Measurements from ENCODE around the gene WNT16.

The WNT16 gene

DNA sequence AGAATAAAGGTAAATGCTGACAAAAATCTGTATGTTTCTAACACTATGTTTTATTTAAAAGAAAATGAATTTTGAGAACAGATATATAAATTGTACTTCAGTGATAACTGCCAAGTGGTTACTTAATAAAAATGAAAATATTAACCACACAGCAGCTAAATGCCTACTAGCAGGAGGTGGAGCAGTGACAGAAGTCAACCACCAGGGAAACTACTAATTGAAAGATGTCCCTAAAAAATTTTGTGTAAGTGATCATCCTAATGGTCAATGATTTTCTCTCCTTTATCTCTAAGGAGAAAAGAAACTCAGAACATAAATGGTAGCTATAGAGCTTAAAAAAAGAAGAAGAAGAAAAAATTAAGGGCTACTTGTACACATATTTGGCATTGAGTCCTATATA, 22.9 kb downstream of the WNT16 start:
- no peak for DNase-seq

DNA sequence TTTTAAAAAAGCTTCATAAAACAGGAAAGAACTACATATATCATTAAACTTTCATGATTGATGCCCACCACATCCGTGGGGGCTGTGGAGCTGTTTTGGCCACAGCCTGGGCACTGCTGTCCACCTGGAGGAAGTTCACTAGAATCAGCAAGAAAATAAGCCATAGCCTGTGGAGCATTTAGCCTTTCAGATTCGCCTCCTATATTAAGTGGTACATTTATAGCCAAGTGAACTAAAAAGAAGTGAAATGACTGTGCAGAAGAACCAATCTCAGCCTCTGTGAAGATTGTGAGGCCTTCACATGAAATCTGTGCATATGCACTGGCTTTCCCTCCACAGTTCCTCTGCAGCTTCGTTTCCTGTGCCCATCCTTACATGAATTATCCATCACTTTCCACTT, 23.5 kb downstream of the WNT16 start:
- no peak for DNase-seq

- no peak for DNase-seq
These were observed 26.8 kb downstream of the WNT16 start for GRCh38 chr7:121355574-121355973.

- peak; percentile 14 to 24 for DNase-seq
These were observed 31.8 kb downstream of the WNT16 start for GRCh38 chr7:121360564-121360963.

GRCh38 chr7:121366852-121367431, 38.1 kb downstream of the WNT16 start:
- peak in 1 of 2 donors; percentile 66 for DNase-seq

- no peak for DNase-seq
These were observed 40.7 kb downstream of the WNT16 start for GRCh38 chr7:121369462-121369861.

- no peak for DNase-seq
These were observed 42.6 kb downstream of the WNT16 start for GRCh38 chr7:121371367-121371766.

DNA sequence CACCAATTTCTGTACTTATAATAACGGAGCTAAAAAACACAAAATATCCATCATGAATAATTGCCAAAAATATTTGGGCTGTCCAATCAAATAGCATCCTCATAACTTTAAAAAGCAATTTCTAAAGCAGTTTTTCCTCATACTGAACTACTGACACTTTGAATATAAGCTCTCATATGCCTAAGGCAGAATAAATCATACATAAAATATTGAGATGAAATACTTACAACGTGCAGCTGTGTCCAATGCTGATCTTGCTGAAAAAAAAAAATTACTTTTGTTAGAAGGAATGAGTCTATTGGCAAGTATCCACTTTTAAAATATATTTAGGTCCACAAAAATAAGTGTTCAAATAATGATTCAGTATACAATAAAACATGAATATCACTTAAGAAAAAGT, 43.1 kb downstream of the WNT16 start:
- no peak for DNase-seq

- peak in 1 of 2 donors; percentile 36 for DNase-seq
These were observed 43.7 kb downstream of the WNT16 start for GRCh38 chr7:121372376-121373010.

DNA sequence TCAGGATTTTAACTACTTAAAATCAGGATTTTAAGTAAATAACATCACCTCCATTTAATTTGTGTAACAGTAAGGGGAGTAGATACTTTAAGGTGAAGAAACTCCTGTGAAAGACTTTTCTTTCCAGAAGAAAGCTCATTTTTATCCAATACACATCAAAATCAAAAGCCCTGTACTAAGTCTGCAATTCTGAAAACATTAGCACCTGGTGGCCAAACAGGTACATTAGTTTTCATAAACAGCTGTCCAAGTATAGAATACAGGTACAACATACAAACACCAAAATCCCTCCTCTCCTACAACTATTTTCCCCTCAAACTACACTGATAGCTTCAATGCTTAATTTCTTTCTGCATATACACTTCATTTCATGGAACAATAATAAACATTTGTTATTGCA, 44.4 kb downstream of the WNT16 start:
- no peak for DNase-seq

GRCh38 chr7:121376979-121377378, 48.2 kb downstream of the WNT16 start:
- DNase-seq: no peak

GRCh38 chr7:121379930-121380329, 51.1 kb downstream of the WNT16 start:
- no peak for DNase-seq

DNA sequence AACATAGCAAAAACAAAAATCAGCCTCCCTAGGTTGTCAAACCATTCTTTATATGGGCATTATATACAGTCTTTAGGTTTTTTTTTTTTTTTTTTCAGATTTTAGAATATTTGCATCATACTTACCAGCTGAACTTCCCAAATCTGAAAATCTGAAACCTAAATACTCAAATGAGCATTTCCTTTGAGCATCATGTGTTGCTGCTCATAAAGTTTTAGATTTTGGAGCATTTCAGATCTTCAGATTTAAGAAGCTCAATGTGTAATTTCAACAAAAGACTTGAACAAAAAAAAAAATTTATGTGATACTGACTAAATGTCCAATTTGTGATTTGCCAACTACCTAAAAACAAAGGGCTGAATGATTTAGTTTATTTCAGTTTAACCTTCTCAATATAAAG, 53.7 kb downstream of the WNT16 start:
- DNase-seq: no peak

- no peak for DNase-seq
These were observed 54.6 kb downstream of the WNT16 start for GRCh38 chr7:121383235-121383910.

DNA sequence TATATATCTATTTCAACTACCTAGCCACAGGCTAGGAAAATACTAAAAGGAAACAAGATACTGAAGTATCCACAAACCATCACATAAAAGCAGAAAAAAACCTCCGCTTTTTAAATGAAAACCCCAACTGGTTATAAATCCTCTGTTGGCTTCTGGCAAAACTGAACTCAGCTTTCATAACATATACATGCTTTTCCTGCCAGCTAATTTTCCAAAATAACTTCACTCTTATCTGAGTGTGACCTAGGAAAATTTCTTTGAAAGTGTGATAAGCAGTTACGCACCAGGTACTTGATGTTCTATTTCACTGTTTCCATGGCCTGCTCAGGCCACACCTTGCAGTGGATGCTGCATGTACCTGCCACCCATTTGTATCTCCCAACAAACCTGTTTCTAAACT, 55.5 kb downstream of the WNT16 start:
- no peak for DNase-seq

DNA sequence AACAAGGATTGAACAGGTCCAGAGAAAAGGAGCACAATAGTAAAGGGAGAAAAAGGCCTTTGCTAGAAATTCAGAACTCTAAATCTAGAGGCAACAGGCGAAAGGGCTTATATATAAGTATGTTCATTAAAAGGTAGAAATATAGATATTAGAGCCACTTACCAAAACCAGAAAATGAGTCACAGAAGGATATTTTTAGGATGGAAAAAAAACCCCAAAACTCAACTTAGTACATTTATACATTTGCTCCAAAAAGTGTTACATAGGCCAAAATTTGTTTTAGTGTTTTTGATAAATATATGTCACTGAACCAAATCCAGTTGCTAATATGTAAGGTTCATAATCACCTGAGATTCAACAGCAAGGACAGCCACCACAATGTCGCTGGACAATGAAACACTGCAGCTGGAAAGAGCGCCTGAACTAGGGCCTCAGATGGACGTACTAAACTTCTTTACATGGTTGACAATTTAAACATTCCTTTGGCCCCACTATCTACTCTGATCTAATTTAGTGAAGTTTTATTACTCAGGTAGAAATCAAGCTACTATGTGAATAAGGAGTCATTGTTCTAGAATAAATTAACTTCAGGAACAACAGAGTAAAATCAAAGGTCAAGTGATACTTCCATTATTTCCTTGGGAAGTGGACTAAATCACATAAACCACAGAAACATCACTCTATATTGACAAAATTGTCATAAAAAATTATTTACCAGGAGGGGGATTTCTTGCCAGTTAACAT, 56.4 kb downstream of the WNT16 start:
- DNase-seq: no peak

DNA sequence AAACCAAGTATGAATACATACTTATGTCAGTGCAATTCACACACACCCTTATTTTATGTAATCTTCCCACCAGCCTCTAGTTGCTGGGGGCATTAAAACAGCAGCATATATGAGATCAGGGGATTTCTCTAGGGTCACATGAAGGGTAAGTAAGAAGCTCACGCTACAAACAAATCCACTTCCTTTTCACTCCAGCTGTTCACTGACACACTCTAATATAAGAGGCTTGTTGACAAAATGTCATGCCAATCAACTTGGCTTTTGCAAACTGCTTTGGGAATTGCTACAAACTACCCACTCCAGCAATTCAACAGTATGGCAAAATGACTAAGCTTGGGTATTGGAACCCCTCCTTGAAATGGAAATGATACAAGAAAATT, 57.0 kb downstream of the WNT16 start:
- peak; percentile 40 to 48 for DNase-seq

- no peak for DNase-seq
These were observed 60.1 kb downstream of the WNT16 start for GRCh38 chr7:121388950-121389349.

- no peak for DNase-seq
These were observed 61.3 kb downstream of the WNT16 start for GRCh38 chr7:121390109-121390508.

DNA sequence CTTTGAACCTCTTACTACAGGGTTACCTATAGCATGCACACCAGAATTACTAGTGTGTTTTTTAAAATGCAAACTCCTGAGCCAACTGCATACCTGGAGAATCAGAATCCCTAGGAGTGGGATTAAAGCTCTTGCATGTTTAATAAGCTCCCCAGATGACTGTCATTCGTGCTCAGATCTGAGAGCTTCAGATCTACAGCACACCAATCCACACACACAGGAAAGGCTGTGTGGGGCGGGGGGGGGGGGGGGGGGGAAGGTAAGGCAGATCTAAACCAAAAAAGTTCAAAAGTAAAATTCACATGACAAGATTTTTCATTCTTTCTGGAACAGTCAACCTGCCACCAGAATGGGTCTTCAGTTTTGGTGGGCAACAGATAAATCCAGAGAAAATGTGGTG, 61.8 kb downstream of the WNT16 start:
- no peak for DNase-seq
